Adrenal gland (tissue), 19 donors: Measurements from ENCODE around the gene MST1R. TPM values are rescaled to one million over a fixed set of nuclear protein-coding genes. Genes with fewer than 3 reads are reported as not detected.

Experiments
- DNase-seq, 7 donors: peaks; one replicate each; pipeline ENCODE4 v3.0.0-alpha.2; 2019 to 2020
- H3K27ac ChIP-seq, 5 donors: fragments of 200-600 bp; sonication (generic) in 4 of 5; 1 replicate in 3 of 5; 2 replicates in 2 of 5; pipeline versions ENCODE4 v1.5.1 to v1.8.0; 2016 to 2020; ENCODE audit warnings: mild to moderate bottlenecking in 1 of 5
- H3K27me3 ChIP-seq: fragments of 200-600 bp; 2 replicates; pipeline ENCODE4 v1.8.0; 2021
- H3K36me3 ChIP-seq, 2 donors: fragments of 200-600 bp; replicated peaks in 1 of 2; 1 replicate in 1 of 2; 2 replicates in 1 of 2; pipeline versions ENCODE4 v1.5.1 to v1.8.0; 2018 to 2022
- H3K4me1 ChIP-seq, 2 donors: fragments of 200-600 bp; replicated peaks in 1 of 2; 1 replicate in 1 of 2; 2 replicates in 1 of 2; pipeline versions ENCODE4 v1.5.1 to v1.8.0; 2018 to 2021
- H3K4me3 ChIP-seq, 4 donors: fragments of 200-600 bp; sonication (generic) in 3 of 4; one replicate each; pipeline ENCODE4 v1.5.1; 2016 to 2018
- H3K9me3 ChIP-seq, 3 donors: fragments of 200-600 bp; sonication (generic) in 1 of 3; replicated peaks in 1 of 3; 1 replicate in 2 of 3; 2 replicates in 1 of 3; pipeline versions ENCODE4 v1.5.1 to v1.8.0; 2016 to 2021
- POLR2A ChIP-seq, 2 donors: fragments of 450-650 bp; IDR thresholded peaks; one replicate each; pipeline ENCODE4 v1.6.1; 2017; ENCODE audit warnings: antibody characterized with exemption in 2 of 2, mild to moderate bottlenecking in 2 of 2, moderate library complexity in 1 of 2
- WGBS, 4 donors: extraction: QIAGEN DNeasy Blood & Tissue Kit in 2 of 4; methylation state at CpG; one replicate each; pipeline versions ENCODE4 v1.1.5 to v1.1.7; 2013 to 2017; 5-methylcytosine and 5-hydroxymethylcytosine counted together
- intact Hi-C, 2 donors: fragments of 100-400 bp; cut with DNase I; formaldehyde crosslinking; loops; one replicate each; pipeline versions ENCODE4 v1.14.1 to v1.15.0; 2022 to 2023
- long read RNA-seq, 10 donors: library from polyadenylated mRNA in 3 of 10; unstranded in 2 of 10; stranded (forward) in 1 of 10; transcript quantifications; one replicate each; pipeline ENCODE4 v2.0.0 and lab custom pipeline, GENCODE V29; 2021 to 2026
- polyA plus RNA-seq, 3 donors: library from polyadenylated mRNA; stranded (reverse); fragments of 200-250 nt in 2 of 3; fragments of 350-450 nt in 1 of 3; fragmentation: Illumina TruSeq in 1 of 3; extraction: RNeasy Lipid Tissue Mini Kit (QIAGEN cat#74804) in 1 of 3; gene quantifications; one replicate each; pipeline ENCODE4 v1.2.3, GENCODE V29; 2013 to 2014
- total RNA-seq, 9 donors: library from RNA; depleted of rRNA in 4 of 9; stranded (reverse); fragments of >200 nt in 4 of 9; fragments of 120-200 nt in 1 of 9; fragmentation: NEBNext Ultra II Directional in 1 of 9; extraction: Animal tissue kit (Norgen Biotek cat#: 25700) in 1 of 9; gene quantifications; one replicate each; pipeline versions ENCODE4 v1.1.0 to v1.2.4, GENCODE V29; 2013 to 2023
- TF ChIP-seq, protein P1 (sequence below), 6 experiments: fragments of 450-650 bp in 4 of 6; fragments of 200-600 bp in 2 of 6; sonication (generic) in 1 of 6; IDR thresholded peaks; 1 replicate in 5 of 6; 2 replicates in 1 of 6; pipeline versions ENCODE4 v1.5.1 to v1.8.0; 2016 to 2021; ENCODE audit warnings: antibody characterized with exemption in 6 of 6, mild to moderate bottlenecking in 2 of 6, moderate library complexity in 1 of 6
- donor health status: healthy with polysubstance abuse.
- donor health status: Bipolar disorder and iron deficiency.
- donor health status: DM: yes; HTN: yes; CAD: no.
- donor health status: DM: no; HTN: no; CAD: no.
- donor health status: DM: no; HTN: no; CAD: no.
- donor health status: DM: yes; HTN: yes; CAD: no.

The MST1R gene
- 1 to 10 TPM in 1 of 9 donors, under 1 TPM in 7, not detected in 1; 0.33 to 1.2 (median 0.60) TPM for total RNA-seq
- 1 to 10 TPM in 2 of 3 donors, under 1 TPM in 1; 0.18 to 2.5 (median 2.0) TPM for polyA plus RNA-seq
- long read RNA-seq, donor 1: 0 reads
- long read RNA-seq, donor 2: 0 reads
- long read RNA-seq, donor 3: 0 reads
- long read RNA-seq, donor 4: 0 reads
- long read RNA-seq, donor 5: 0 reads
- long read RNA-seq, donor 6: 0 reads
- long read RNA-seq, donor 7: 0 reads
- long read RNA-seq, donor 8: 0 reads
- long read RNA-seq, donor 9: 0 reads
- long read RNA-seq, donor 10: 0 reads

DNA sequence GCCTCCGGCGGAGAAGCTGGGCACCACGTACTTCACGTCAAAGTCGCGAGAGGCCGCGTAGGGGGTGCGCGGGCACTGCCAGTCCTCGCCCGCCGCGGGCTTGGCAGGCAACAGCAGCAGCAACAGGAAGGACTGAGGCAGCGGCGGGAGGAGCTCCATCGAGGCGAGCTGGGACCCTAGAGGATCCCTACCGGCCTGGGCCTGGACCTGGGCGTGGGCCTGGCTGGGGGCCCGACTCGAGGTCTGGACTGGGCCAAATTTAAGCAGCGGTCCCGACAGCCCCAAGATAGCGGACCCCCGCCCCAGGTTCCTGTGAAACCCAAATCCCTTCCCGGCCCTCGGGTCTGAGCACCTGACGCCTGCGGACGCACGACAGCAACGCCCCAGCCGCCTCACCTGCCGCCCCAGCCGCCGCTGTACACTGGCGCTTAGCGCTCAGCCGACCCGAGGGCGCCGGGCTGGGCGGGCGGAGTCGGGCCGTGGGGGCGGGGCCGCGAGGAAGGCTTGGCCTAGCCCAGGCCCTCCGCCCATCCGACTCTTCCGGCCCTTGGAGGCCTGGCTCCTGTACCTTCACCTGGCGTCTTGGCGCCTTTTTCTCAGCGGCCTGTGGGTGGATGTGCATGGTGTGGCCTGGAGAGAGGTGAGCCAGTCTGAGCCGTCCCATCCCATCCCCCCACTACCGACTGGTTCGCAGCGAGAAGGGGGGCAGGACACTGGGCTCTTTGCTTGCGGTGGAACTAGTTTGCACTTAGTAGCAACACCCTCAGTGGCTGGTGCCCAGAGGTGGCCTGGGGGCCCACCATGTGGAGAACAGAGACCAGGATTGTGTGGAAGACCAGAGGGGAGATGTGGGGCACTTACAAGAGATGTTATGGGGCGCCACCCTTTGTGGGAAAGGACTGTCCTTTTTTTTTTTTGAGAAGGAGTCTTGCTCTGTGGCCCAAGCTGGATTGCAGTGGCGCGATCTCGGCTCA lies at the start of gene MST1R:
TSS of gene MST1R (minus strand) at position 423 of the 974 bp plus-strand sequence. CDS start at position 159, 264 bp downstream.
- no peaks in the 10 kb centered on the region for H3K27me3 ChIP-seq
- H3K36me3 ChIP-seq: no peaks in the 10 kb centered on the region
- no peak within 1 kb of the TSS for H3K27ac ChIP-seq
- TF ChIP-seq, protein P1, sequence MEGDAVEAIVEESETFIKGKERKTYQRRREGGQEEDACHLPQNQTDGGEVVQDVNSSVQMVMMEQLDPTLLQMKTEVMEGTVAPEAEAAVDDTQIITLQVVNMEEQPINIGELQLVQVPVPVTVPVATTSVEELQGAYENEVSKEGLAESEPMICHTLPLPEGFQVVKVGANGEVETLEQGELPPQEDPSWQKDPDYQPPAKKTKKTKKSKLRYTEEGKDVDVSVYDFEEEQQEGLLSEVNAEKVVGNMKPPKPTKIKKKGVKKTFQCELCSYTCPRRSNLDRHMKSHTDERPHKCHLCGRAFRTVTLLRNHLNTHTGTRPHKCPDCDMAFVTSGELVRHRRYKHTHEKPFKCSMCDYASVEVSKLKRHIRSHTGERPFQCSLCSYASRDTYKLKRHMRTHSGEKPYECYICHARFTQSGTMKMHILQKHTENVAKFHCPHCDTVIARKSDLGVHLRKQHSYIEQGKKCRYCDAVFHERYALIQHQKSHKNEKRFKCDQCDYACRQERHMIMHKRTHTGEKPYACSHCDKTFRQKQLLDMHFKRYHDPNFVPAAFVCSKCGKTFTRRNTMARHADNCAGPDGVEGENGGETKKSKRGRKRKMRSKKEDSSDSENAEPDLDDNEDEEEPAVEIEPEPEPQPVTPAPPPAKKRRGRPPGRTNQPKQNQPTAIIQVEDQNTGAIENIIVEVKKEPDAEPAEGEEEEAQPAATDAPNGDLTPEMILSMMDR (IDR thresholded peaks at IDR 0.05): no peak
- TF ChIP-seq POLR2A (IDR thresholded peaks at IDR 0.05): no peak
- peak within 1 kb of the TSS in 1 of 4 donors; percentile 36 for H3K4me3 ChIP-seq
- peak in 6 of 7 donors; percentile 26 to 58 (median 44) for DNase-seq
- H3K9me3 ChIP-seq: no peaks in the 10 kb centered on the region
- H3K4me1 ChIP-seq: no peaks in the 10 kb centered on the region
- 43 to 81% (median 55%) methylated on average over 22 to 65 of the region's 65 CpGs for WGBS, 4 donors
- intact Hi-C loops: loop anchor here in 1 of 2 donors (10.0 kb wide), 1 partner anchor 99 kb away; the partner anchor contains the start of gene INKA1

DNA sequence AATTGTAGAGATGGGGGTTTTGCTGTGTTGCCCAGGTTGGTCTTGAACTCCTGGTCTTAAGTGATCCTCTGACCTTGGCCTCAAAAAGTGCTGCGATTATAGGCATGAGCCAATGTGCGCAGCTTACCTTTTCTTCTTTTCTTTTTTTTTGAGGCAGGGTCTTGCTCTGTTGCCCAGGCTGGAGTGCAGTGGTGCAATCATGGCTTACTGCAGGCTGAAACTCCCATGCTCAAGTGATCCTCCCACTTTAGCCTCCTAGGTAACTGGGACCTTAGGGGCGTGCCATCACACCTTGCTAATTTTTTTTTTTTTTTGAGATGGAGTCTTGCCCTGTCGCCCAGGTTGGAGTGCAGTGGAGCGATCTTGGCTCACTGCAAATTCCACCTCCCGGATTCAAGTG lies 49.3 kb upstream of the MST1R start:
- TF ChIP-seq, protein P1 (IDR thresholded peaks at IDR 0.05): no peak
- no peak for TF ChIP-seq POLR2A (IDR thresholded peaks at IDR 0.05)
- peak in 2 of 7 donors; percentile 2 to 8 for DNase-seq
- Histone ChIP-seq H3K36me3 (no peaks in the 10 kb centered on the region), H3K9me3 (no peaks in the 10 kb centered on the region), H3K4me1 (peaks cover 0 to 23% of the 10 kb centered on the region in 2 donors), H3K27ac (no peak overlapping the region), H3K4me3 (no peak overlapping the region), H3K27me3 (no peaks in the 10 kb centered on the region)
- WGBS, 4 donors: 88 to 92% (median 91%) methylated on average over 6 of the region's 6 CpGs
- intact Hi-C loops: no loop called here

DNA sequence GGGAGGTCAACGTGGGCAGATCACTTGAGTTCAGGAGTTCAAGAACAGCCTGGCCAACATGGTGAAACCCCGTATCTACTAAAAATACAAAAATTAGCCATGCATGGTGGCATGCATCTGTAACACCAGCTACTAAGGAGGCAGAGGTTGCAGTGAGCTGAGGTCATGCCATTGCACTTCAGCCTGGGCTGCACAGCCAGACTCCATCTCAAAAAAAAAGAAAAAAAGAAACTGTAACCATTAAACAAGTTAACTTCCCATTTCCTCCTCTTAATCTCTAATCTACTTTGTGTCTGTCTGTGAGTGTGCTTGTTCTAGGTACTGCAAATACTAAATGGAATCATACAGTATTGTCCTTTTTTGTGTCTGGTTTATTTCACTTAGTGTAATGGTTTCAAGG lies 39.0 kb upstream of the MST1R start:
- 43 to 77% (median 68%) methylated on average over 2 of the region's 2 CpGs for WGBS, 4 donors
- intact Hi-C loops: no loop called here

More for the DNA sequence above, 39.0 kb upstream of the MST1R start:
- Histone ChIP-seq H3K27ac (no peak overlapping the region), H3K36me3 (no peaks in the 10 kb centered on the region), H3K4me1 (peaks cover 0 to 25% of the 10 kb centered on the region in 2 donors), H3K9me3 (no peaks in the 10 kb centered on the region), H3K27me3 (no peaks in the 10 kb centered on the region), H3K4me3 (no peak overlapping the region)
- no peak for TF ChIP-seq POLR2A (IDR thresholded peaks at IDR 0.05)
- TF ChIP-seq, protein P1 (IDR thresholded peaks at IDR 0.05): no peak
- DNase-seq: peak in 1 of 7 donors; percentile 10
